ENCODE results near the gene DGLUCY. TPM values are rescaled to one million over a fixed set of nuclear protein-coding genes. Genes with fewer than 3 reads are reported as not detected.
"Not testable (repeated sequence)": the region's sequence is repeated elsewhere in the genome, so short reads cannot be mapped to it uniquely, and the experiment has no call there.

Gene DGLUCY
- total RNA-seq, 2 experiments from 2014 or later, result 52.3 to 59.3 TPM

DNA sequence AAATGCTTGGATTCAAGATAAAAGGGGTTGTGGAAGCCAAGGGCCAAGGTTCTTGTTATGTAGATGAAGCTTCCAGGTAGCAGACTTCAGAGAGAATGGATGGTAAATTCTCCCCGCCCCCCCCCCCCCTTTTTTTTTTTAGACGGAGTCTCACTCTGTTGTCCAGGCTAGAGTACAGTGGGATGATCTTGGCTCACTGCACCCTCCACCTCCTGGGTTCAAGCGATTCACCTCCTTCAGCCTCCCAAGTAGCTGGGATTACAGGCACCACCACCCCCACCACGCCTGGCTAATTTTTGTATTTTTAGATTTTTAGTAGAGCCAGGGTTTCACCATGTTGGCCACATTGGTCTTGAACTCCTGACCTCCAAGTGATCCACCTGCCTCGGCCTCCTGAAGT lies 4.1 kb downstream of the DGLUCY start:
- CTCF ChIA-PET, result interaction anchor here (1.0 kb wide), 1 partner anchor 215 kb away, joined by 4 read pairs; no protein-coding TSS in a partner anchor
- no peak overlapping the region for H3K4me3 Mint-ChIP-seq
- no peaks in the 10 kb centered on the region for H3K27me3 Mint-ChIP-seq
- POLR2A ChIA-PET, result interaction anchor here (1.5 to 6.9 kb wide), 2 partner anchors 9 to 55 kb away, joined by 4 to 113 read pairs; partner anchors contain the start of gene RPS6KA5
- peaks cover 56% of the 10 kb centered on the region for H3K4me1 Mint-ChIP-seq (ENCODE audit: low read depth)
- H3K36me3 Mint-ChIP-seq (ENCODE audit: low read depth), result peaks cover 60% of the 10 kb centered on the region
- DNase-seq (no peak), ATAC-seq (no peak)
- TF ChIP-seq, protein P1, sequence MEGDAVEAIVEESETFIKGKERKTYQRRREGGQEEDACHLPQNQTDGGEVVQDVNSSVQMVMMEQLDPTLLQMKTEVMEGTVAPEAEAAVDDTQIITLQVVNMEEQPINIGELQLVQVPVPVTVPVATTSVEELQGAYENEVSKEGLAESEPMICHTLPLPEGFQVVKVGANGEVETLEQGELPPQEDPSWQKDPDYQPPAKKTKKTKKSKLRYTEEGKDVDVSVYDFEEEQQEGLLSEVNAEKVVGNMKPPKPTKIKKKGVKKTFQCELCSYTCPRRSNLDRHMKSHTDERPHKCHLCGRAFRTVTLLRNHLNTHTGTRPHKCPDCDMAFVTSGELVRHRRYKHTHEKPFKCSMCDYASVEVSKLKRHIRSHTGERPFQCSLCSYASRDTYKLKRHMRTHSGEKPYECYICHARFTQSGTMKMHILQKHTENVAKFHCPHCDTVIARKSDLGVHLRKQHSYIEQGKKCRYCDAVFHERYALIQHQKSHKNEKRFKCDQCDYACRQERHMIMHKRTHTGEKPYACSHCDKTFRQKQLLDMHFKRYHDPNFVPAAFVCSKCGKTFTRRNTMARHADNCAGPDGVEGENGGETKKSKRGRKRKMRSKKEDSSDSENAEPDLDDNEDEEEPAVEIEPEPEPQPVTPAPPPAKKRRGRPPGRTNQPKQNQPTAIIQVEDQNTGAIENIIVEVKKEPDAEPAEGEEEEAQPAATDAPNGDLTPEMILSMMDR (IDR thresholded peaks at IDR 0.05), result no peak
- H3K9me3 Mint-ChIP-seq, result peaks cover 2% of the 10 kb centered on the region
- intact Hi-C loops (cut with micrococcal nuclease), result no loop called here
- H3K27ac Mint-ChIP-seq, result peak overlapping the region; percentile 92

DNA sequence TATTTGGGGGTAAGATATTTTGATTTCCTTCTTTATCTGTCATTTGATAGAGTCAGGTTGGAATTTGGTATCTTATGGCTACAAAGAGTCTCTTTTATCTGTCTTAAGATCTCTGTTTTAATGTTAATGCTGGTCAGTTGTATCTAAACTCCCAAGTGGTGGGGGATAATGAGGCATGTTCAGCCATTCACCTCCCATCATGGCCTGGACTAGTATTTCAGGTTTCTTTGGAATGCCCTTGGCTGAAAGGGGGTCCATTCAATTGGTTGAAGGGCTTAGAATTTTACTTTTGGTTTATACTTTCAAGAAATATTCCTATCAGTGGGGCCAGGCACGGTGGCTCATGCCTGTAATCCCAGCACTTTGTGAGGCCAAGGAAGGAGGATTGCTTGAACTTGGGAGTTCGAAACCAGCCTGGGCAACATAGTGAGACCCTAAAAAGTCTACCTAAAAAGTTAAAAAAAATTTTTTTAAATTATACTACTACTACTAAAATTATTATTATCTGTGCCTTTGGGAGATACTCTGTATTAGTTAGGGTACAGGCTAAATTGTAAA lies 4.7 kb downstream of the DGLUCY start:
- peaks cover 56% of the 10 kb centered on the region for H3K4me1 Mint-ChIP-seq (ENCODE audit: low read depth)

DNA sequence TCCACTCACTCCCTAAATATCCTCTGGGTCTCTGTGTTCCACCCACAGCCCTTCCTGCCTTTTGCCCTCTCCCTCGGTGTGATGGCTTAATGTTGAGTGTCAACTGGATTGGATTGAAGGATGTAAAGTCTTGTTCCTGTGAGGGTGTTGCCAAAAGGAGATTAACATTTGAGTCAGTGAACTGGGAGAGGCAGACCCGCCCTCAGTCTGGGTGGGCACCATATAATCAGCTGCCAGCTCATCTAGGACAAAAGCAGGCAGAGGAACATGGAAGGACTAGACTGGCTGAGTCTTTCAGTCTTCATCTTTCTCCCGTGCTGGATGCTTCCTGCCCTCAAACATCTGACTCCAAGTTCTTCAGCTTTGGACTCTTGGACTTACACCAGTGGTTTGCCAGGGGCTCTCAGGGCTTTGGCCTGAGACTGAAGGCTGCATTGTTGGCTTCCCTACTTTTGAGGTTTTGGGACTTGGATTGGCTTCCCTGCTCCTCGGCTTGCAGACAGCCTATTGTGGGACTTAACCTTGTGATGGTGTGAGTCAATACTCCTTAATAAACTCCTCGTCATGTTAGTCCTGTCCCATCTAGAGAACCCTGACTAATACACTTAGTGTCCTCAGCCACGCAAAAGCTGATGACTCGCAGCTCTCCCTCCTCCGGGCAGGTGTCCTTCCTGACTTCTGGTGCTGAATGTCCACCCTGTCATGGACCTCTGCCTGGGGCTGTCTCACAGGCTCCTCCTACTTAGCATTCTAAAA lies 5.9 kb downstream of the DGLUCY start:
- DNase-seq (no peak), ATAC-seq (no peak)
- ChIA-PET CTCF (interaction anchor here (1.2 to 1.3 kb wide), 2 partner anchors 12 to 54 kb away, joined by 3 read pairs; no protein-coding TSS in a partner anchor), POLR2A (interaction anchor here (0.6 to 6.9 kb wide), 5 partner anchors 9 to 59 kb away, joined by 3 to 113 read pairs (median 3); partner anchors contain the start of gene RPS6KA5)
- Mint-ChIP-seq H3K27me3 (no peaks in the 10 kb centered on the region), H3K4me1 (ENCODE audit: low read depth) (peaks cover 62% of the 10 kb centered on the region), H3K9me3 (peaks cover 2% of the 10 kb centered on the region), H3K27ac (peak overlapping the region; percentile 13), H3K36me3 (ENCODE audit: low read depth) (peaks cover 68% of the 10 kb centered on the region), H3K4me3 (no peak overlapping the region)
- intact Hi-C loops (cut with micrococcal nuclease), result no loop called here
- TF ChIP-seq, protein P1 (IDR thresholded peaks at IDR 0.05), result no peak

More for the DNA sequence above, 4.7 kb downstream of the DGLUCY start:
- no peak for DNase-seq
- Mint-ChIP-seq H3K27ac (peak overlapping the region; percentile 56), H3K36me3 (ENCODE audit: low read depth) (peaks cover 61% of the 10 kb centered on the region), H3K9me3 (peaks cover 2% of the 10 kb centered on the region), H3K27me3 (no peaks in the 10 kb centered on the region), H3K4me3 (no peak overlapping the region)
- ATAC-seq, result no peak
- intact Hi-C loops (cut with micrococcal nuclease), result no loop called here
- ChIA-PET POLR2A (interaction anchor here (1.5 to 6.9 kb wide), 2 partner anchors 8 to 56 kb away, joined by 4 to 113 read pairs; partner anchors contain the start of gene RPS6KA5), CTCF (interaction anchor here (1.0 kb wide), 1 partner anchor 216 kb away, joined by 4 read pairs; no protein-coding TSS in a partner anchor)
- TF ChIP-seq, protein P1 (IDR thresholded peaks at IDR 0.05), result no peak

DNA sequence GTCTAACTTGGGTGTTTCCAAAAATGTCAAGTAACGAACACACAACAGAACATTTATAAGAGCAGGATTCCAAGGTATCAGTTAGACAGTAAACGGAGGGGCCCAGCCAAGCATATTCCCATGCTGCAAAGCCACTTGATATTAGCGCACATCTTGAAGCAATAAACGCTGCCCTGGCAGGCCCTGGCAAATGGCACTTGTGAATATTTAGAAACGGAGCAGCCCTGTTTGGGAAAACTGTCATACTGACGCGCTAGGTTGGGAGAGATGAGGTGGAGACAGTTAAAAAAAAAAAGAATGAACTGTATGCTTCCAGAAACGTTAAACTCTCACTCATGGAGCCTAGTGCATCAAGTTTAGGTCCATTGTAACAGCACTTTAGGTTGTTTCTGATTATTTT lies 9.3 kb downstream of the DGLUCY start:
- CTCF ChIA-PET, result interaction anchor here (1.4 kb wide), 1 partner anchor 221 kb away, joined by 3 read pairs; no protein-coding TSS in a partner anchor
- H3K36me3 Mint-ChIP-seq (ENCODE audit: low read depth), result peaks cover 67% of the 10 kb centered on the region
- no peak overlapping the region for H3K27ac Mint-ChIP-seq
- POLR2A ChIA-PET, result no interaction called here
- no peak overlapping the region for H3K4me3 Mint-ChIP-seq
- H3K9me3 Mint-ChIP-seq, result no peaks in the 10 kb centered on the region
- no peak for ATAC-seq
- no peaks in the 10 kb centered on the region for H3K27me3 Mint-ChIP-seq
- H3K4me1 Mint-ChIP-seq (ENCODE audit: low read depth), result peaks cover 47% of the 10 kb centered on the region
- no peak for DNase-seq
- intact Hi-C loops (cut with micrococcal nuclease), result no loop called here
- TF ChIP-seq, protein P1 (IDR thresholded peaks at IDR 0.05), result no peak

DNA sequence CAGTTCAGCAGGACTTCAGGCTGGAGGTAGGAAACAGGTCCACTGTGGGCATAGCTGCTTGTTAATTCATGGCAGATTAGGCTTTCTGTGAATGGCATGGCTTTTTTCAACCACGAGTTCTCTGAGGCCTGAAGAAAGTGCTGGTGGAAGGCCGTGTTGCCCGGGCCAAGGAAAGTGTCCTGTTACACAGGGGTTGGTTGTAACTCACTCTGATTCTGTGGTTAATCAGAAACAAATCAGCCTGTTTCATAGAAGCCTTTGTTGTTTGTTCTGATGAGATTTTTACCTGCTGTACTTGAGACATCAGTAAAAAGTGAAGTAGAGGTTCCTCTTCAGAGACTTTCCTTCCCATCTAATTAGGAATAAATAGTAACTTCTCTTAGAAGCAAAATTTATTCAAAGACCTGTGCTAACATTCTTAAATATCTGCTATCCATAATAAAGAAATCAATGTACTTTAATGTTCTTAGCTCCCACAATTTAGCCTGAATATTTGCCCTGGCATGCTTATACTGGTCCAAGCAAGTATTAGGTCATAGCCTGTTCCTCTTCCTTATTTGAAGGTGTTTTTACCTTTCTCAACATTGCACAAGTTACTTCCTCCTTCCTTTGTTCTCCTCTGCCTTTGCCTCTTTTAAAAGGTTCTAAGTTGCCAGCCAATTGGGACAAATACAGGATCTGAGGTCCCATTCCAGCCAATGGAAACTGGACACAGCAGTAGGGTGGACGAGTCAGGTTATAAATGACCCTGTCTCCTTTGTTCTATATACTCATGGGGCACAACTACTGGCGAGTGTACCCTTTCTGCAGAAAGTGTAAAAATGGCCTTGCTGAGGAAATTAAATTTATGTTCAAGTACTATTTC lies 10.8 kb downstream of the DGLUCY start:
- H3K9me3 Mint-ChIP-seq; H3K27me3 Mint-ChIP-seq; H3K4me3 Mint-ChIP-seq; ATAC-seq; DNase-seq; POLR2A ChIA-PET; intact Hi-C loops (cut with micrococcal nuclease): not testable (repeated sequence)
- Mint-ChIP-seq H3K36me3 (ENCODE audit: low read depth) (peaks cover 59% of the 10 kb centered on the region), H3K4me1 (ENCODE audit: low read depth) (peaks cover 39% of the 10 kb centered on the region), H3K27ac (peak overlapping the region; percentile 32)
- CTCF ChIA-PET, result interaction anchor here (1.0 to 1.4 kb wide), 2 partner anchors 13 to 222 kb away, joined by 3 read pairs; no protein-coding TSS in a partner anchor
